NCI-H446 treated with DMSO at 0.1 percent for 48 hours (cell line): ENCODE data around the gene ISG20L2.
A peak's percentile ranks its signal among the peaks of the same experiment; 100 is the strongest.
"Not testable (repeated sequence)": the region's sequence is repeated elsewhere in the genome, so short reads cannot be mapped to it uniquely, and the experiment has no call there.

Experiments used
- DNase-seq: peaks from one replicate; lab custom pipeline; 2025; lab: John Stamatoyannopoulos, UW

Gene ISG20L2

DNA sequence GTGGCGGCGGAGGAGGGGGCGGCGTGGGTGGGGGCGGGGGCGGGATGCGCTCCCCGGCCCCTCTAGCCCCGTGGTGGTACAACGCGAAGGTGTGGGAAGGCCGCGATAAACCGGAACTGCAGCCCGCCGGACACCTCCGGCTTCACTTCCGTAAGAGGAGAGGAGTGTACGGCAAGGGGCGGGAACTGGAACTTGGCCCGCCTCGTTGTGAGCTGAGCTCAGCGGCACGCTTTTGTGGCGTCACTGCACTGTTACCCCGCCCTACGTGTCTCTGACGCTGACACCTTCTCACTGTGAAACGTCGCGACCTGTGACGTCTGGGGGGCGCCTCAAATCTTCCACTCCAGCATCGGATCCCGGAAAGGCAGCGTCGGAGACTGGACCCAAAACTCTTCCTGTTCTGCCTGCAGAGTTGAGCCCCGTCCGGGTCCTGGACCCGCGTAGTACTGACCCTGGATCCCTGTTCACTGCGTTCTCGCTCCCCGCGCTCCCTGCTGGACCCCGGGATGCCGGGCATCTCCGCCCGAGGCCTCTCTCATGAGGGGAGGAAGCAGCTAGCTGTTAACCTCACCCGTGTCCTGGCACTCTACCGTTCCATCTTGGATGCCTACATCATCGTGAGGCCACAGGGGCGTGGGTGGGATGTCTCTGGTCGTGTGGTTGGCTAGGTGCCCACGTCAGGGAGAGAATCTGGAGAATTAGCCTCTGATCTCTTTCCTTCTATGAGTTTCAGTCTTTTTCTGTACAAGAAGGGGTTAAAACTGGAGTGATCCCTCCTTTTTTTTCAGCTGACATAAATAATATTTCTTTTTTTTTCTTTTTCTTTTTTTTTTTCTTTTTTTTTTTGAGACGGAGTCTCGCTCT is at the start of gene ISG20L2:
TSS of gene ISG20L2 (minus strand) at position 168 of the 864 bp plus-strand sequence. CDS start 1,114 bp downstream, outside the sequence.
- DNase-seq = peak; percentile 97

- DNase-seq = no peak
Observed at GRCh38 chr1:156777573-156777972, 49.0 kb upstream of the ISG20L2 start.

- DNase-seq = no peak
Observed at GRCh38 chr1:156776942-156777341, 48.4 kb upstream of the ISG20L2 start.

DNA sequence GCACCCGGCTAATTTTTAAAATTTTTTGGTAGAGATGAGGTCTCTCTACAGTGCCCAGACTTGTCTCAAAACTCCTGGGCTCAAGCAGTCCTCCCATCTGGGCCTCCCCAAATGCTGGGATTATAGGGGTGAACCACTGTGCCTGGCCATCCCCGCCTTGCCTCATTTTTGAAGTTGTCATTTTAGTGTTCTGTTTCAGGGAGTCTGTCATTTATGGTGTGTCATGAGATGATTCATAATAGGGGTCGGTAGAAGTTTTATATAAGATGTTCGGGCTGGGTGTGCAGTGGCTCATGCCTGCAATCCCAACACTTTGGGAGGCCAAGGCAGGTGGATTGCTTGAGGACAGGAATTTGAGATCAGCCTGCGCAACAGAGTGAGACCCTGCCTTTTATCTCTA is 47.2 kb upstream of the ISG20L2 start:
- no peak for DNase-seq

DNA sequence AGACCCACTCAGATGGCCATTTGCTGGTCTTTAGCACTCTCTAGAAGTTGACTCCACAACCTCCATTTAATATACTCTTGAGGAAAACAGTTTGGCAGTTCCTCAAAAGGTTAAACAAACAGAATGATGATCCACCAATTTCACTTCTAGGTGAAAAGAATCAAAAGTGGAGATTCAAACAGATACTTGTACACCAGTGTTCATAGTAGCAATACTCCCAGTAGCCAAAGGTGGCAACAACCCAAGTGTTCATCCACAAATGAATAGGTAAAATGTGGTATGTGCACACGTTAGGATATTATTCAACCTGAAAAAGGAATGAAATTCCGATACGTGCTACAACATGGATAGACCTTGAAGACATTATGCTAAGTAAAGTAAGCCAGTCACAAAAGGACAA is 45.0 kb upstream of the ISG20L2 start:
- DNase-seq = no peak

DNA sequence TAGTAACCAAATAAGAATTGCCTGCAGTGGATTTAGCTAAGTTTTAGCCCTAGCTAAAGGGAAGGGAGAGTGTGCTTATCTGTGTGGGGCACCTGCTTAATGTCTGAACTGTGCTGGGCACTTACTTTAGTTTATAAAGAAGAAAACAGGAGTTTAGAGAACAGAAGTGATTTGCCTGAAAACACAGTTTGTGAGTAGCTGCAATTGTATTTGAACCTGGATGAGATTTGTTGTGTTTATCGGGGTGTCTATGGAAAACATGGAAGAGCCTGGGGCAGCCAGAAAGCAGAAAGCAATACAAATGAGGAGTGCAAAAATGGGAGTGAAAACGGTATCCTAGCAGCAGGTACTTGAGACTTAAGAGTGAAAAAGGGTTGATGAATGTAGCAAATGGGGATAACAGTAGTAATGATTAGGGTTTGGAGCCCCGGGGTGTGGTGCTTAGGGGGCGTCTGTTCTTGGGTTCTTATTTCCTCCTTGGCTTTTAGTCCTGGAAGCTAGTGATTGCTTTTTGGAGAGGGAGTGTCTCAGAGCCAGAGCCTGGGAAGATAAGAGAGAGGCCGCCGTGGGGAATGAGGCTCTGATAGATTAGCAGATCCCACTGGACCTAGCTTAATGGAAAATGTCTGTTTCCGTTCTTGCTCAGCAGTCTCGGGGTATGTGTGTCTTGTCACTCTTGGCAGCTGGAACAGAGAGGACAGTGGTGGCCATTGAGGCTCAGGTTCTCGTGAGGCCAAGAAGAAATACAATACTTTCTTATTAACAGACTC is 44.3 kb upstream of the ISG20L2 start:
- no peak for DNase-seq

- no peak for DNase-seq
Observed at GRCh38 chr1:156772222-156772621, 43.7 kb upstream of the ISG20L2 start.

- DNase-seq = no peak
Observed at GRCh38 chr1:156768610-156769295, 40.2 kb upstream of the ISG20L2 start.

- no peak for DNase-seq
Observed at GRCh38 chr1:156767879-156768604, 39.5 kb upstream of the ISG20L2 start.

DNA sequence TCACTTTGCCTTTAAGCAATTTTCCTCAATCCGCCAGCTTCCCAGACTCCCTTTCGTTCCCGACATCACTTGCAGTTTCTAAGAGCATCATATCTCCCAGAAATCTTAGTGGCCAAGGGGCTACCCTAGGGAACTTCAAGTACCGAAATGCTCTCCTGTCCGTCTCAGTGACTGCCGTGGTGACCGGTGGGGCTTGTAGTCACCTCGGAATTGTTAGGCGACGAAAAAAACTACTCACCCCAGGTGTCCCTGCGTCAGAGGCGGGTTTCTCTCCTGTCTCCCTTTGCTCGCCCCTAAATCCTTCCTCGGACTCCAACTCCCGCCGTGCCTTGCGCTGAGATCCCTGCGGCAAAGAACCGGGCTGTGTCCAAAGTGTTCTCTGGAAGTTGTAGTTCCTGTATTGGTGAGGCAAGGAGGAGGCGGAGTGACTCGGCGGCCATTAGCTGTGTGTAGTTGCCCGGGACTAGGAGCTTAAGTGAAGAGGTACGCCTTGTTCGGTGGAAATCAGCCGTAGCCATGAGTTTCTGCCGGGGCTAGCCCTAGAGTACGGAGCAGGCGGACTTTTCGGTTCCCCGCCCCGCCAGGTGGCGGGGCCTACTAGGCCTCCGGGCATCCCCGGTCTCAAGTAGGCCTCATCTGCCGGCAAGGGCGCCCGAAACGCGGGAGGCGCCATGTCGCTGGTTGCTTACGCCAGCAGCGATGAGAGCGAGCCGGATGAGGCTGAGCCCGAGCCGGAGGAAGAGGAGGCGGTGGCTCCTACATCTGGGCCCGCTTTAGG is 38.7 kb upstream of the ISG20L2 start, which contains the start of gene PRCC:
TSS of gene PRCC (plus strand) at position 435 of the 778 bp plus-strand sequence. CDS start at position 672, 237 bp downstream.
- DNase-seq = peak; percentile 100

- no peak for DNase-seq
Observed at GRCh38 chr1:156766298-156767100, 37.9 kb upstream of the ISG20L2 start.

GRCh38 chr1:156765666-156766065 is 37.1 kb upstream of the ISG20L2 start:
- no peak for DNase-seq

DNA sequence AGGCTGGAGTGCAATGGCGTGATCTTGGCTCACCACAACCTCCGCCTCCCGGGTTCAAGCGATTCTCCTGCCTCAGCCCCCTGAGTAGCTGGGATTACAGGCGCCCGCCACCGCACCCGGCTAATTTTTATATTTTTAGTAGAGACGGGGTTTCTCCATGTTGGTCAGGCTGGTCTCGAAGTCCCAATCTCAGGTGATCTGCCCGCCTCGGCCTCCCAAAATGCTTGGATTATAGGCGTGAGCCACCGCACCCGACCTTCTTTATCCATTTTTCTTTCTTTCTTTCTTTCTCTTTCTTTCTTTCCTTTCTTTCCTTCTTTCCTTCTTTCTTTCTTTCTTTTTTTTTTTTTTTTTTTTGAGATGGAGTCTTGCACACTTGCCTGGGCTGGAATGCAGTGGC is 36.6 kb upstream of the ISG20L2 start:
- DNase-seq = not testable (repeated sequence)

- no peak for DNase-seq
Observed at GRCh38 chr1:156760796-156761104, 32.2 kb upstream of the ISG20L2 start.

DNA sequence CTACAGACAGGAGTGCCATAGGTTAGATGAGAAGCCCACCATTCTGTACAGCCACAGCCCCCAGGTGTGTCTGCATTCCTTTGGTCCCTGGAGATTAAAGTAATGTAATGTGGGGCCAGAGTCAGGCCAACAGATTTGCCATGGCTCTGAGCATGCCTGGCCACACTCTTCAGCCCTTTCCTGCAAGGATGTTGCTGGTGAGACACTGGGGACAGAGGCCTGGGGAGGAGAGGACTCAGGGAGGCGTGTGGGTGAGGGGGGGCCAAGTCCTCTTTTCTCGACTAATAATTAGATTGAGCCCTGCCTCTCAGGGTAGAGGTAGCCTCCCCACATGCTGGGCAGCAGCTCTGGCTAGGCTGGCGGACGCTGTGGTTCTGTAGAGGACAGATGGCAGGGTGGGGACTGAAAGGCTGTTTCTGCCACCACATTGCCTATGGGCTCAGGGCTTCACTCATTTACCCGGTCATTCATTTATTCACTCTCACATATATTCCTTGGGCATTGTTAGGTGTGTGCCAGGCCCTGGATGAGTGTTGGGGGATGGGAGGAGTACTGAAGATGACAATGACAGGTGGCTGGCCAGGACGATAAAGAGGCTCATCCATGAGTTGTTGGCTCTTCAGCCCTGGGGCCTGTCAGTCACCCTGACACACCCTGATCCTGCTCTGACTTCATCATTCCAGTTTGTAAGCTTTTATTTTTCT is 31.7 kb upstream of the ISG20L2 start:
- no peak for DNase-seq

- DNase-seq = not testable (repeated sequence)
Observed at GRCh38 chr1:156757572-156758253, 29.1 kb upstream of the ISG20L2 start.

- no peak for DNase-seq
Observed at GRCh38 chr1:156756355-156756754, 27.8 kb upstream of the ISG20L2 start.

DNA sequence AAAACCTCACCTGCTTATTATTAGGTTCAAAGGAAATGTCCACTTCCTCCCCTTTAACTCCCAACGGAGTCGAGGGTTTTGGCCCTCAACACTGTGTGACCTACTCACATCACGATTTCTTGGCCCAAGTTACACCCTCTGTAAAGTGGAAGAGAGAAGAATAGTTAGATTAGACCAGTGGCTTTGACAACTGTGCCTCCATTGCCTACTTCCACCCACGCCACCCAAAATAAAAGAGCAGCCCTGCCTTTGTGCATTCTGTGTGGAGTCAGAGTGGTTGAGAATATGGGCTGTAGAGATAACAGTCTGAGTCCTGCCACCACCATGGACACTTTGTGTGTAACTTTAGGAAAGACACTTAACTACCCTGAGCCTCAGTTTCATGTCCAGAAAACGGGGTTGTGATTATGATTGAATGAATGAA is 27.0 kb upstream of the ISG20L2 start:
- no peak for DNase-seq

- no peak for DNase-seq
Observed at GRCh38 chr1:156754219-156754618, 25.7 kb upstream of the ISG20L2 start.
